ENCODE results near the gene PKLR. TPM values are rescaled to one million over a fixed set of nuclear protein-coding genes. Genes with fewer than 3 reads are reported as not detected.

The PKLR gene
- polyA plus RNA-seq, 1 donor from 2014 or later, result not detected

GRCh38 chr1:155269381-155269780 lies 31.9 kb downstream of the PKLR start:
- TF ChIP-seq EP300 (conservative IDR thresholded peaks at IDR 0.05; ENCODE audit: poor library complexity, severe bottlenecking) (no peak), EZH2 (IDR thresholded peaks at IDR 0.05; ENCODE audit: borderline replicate concordance, insufficient read depth, low read length, poor library complexity, severe bottlenecking) (no peak), SMC3 (conservative IDR thresholded peaks at IDR 0.05; ENCODE audit: poor library complexity) (no peak), RAD21 (conservative IDR thresholded peaks at IDR 0.05) (no peak), MXI1 (conservative IDR thresholded peaks at IDR 0.05; ENCODE audit: poor library complexity, severe bottlenecking) (no peak), CTCF (IDR thresholded peaks at IDR 0.05; ENCODE audit: poor library complexity, severe bottlenecking) (no peak)
- Histone ChIP-seq H3K36me3 (ENCODE audit: insufficient read depth, low read length) (no peaks in the 10 kb centered on the region), H4K20me1 (ENCODE audit: insufficient read depth) (peaks cover 2% of the 10 kb centered on the region), H3K27ac (ENCODE audit: low read length) (no peak overlapping the region), H3K9me2 (ENCODE audit: insufficient read depth, low read length) (no peaks in the 10 kb centered on the region), H3K4me3 (ENCODE audit: low read length) (no peak overlapping the region), H3F3A (ENCODE audit: insufficient read depth, low read length, poor library complexity, severe bottlenecking) (no peaks in the 10 kb centered on the region), H3K9ac (ENCODE audit: low read length) (no peak overlapping the region), H2AFZ (ENCODE audit: low read depth, low read length) (no peak overlapping the region), H3K79me2 (replicated peaks; ENCODE audit: insufficient read depth, low read length) (peaks cover 19% of the 10 kb centered on the region), H3K27me3 (ENCODE audit: insufficient read depth, low read depth, low read length) (no peaks in the 10 kb centered on the region), H3K9me3 (ENCODE audit: low read length) (no peaks in the 10 kb centered on the region), H3K4me2 (ENCODE audit: low read length) (no peak overlapping the region)

DNA sequence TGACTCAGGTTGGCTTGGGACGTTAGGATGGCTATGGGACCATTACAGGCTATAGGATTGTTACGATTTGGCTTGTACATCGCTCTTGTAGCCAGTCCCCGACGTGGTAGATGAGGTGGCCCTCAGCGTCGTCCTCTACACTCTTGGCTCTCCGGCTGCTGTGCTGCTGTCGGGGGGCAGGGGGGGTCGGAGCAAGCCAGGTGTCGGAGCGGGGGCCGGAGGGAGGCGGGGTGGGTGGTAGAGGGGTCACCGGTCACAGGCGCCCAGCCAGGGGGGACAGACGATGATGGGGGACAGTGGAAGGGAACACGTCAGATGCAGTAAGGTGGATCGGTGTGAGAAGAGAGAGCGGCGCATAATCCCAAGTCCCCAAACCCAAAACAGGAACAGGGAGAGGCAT lies 32.6 kb downstream of the PKLR start:
- H3K4me3 ChIP-seq (ENCODE audit: low read length), result no peak overlapping the region
- no peaks in the 10 kb centered on the region for H3F3A ChIP-seq (ENCODE audit: insufficient read depth, low read length, poor library complexity, severe bottlenecking)
- H2AFZ ChIP-seq (ENCODE audit: low read depth, low read length), result no peak overlapping the region
- no peak for TF ChIP-seq TAF1 (IDR thresholded peaks at IDR 0.05; ENCODE audit: low read depth)
- no peak for TF ChIP-seq REST (IDR thresholded peaks at IDR 0.05; ENCODE audit: borderline replicate concordance)
- no peak overlapping the region for H3K27ac ChIP-seq (ENCODE audit: low read length)
- peaks cover 19% of the 10 kb centered on the region for H3K79me2 ChIP-seq (replicated peaks; ENCODE audit: insufficient read depth, low read length)
- peaks cover 2% of the 10 kb centered on the region for H4K20me1 ChIP-seq (ENCODE audit: insufficient read depth)
- H3K9me3 ChIP-seq (ENCODE audit: low read length), result no peaks in the 10 kb centered on the region
- no peak overlapping the region for H3K4me2 ChIP-seq (ENCODE audit: low read length)
- no peaks in the 10 kb centered on the region for H3K36me3 ChIP-seq (ENCODE audit: insufficient read depth, low read length)
- no peak overlapping the region for H3K9ac ChIP-seq (ENCODE audit: low read length)
- H3K9me2 ChIP-seq (ENCODE audit: insufficient read depth, low read length), result no peaks in the 10 kb centered on the region
- no peaks in the 10 kb centered on the region for H3K27me3 ChIP-seq (ENCODE audit: insufficient read depth, low read depth, low read length)

DNA sequence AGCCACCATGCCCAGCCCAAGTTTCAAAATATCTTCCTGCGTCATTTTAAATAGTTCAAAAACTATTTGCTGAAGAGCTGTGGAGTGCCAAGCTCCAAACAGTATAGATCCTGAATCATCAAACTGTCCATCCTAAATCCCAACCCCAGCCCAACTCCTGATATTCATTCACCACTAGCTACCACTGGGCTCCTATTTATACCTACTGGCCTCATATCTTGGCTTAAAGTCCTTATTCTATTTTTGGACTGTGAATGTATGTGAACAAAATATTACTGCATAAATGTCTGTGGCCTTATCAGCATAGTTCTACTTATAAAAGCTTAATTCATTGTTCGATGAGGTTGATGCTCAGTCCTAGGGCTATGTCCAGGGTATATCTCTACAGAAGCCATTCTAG lies 33.9 kb downstream of the PKLR start:
- H3K9me3 ChIP-seq (ENCODE audit: low read length), result no peaks in the 10 kb centered on the region
- no peak for TF ChIP-seq CTCF (IDR thresholded peaks at IDR 0.05; ENCODE audit: poor library complexity, severe bottlenecking)
- no peak for TF ChIP-seq SMC3 (conservative IDR thresholded peaks at IDR 0.05; ENCODE audit: poor library complexity)
- TF ChIP-seq MXI1 (conservative IDR thresholded peaks at IDR 0.05; ENCODE audit: poor library complexity, severe bottlenecking), result no peak
- no peak for TF ChIP-seq POLR2AphosphoS5 (IDR thresholded peaks at IDR 0.05)
- TF ChIP-seq TAF1 (IDR thresholded peaks at IDR 0.05; ENCODE audit: low read depth), result no peak
- no peak for TF ChIP-seq EZH2 (IDR thresholded peaks at IDR 0.05; ENCODE audit: borderline replicate concordance, insufficient read depth, low read length, poor library complexity, severe bottlenecking)
- TF ChIP-seq RAD21 (conservative IDR thresholded peaks at IDR 0.05), result no peak
- no peak for TF ChIP-seq REST (IDR thresholded peaks at IDR 0.05; ENCODE audit: borderline replicate concordance)
- TF ChIP-seq EP300 (conservative IDR thresholded peaks at IDR 0.05; ENCODE audit: poor library complexity, severe bottlenecking), result no peak
- no peak overlapping the region for H3K9ac ChIP-seq (ENCODE audit: low read length)
- no peak overlapping the region for H3K4me3 ChIP-seq (ENCODE audit: low read length)
- no peak overlapping the region for H3K27ac ChIP-seq (ENCODE audit: low read length)
- H3K9me2 ChIP-seq (ENCODE audit: insufficient read depth, low read length), result no peaks in the 10 kb centered on the region
- no peak overlapping the region for H3K4me2 ChIP-seq (ENCODE audit: low read length)
- peaks cover 2% of the 10 kb centered on the region for H4K20me1 ChIP-seq (ENCODE audit: insufficient read depth)
- no peak overlapping the region for H2AFZ ChIP-seq (ENCODE audit: low read depth, low read length)
- peaks cover 4% of the 10 kb centered on the region for H3F3A ChIP-seq (ENCODE audit: insufficient read depth, low read length, poor library complexity, severe bottlenecking)
- peaks cover 14% of the 10 kb centered on the region for H3K79me2 ChIP-seq (replicated peaks; ENCODE audit: insufficient read depth, low read length)
- no peaks in the 10 kb centered on the region for H3K36me3 ChIP-seq (ENCODE audit: insufficient read depth, low read length)
- no peaks in the 10 kb centered on the region for H3K27me3 ChIP-seq (ENCODE audit: insufficient read depth, low read depth, low read length)

All from neural cell (in vitro differentiated cells).